Fibroblast of mammary gland (primary cell): Measurements from ENCODE around the gene TBX4.
"Not testable (repeated sequence)": the region's sequence is repeated elsewhere in the genome, so short reads cannot be mapped to it uniquely, and the experiment has no call there.

Experiments
- DNase-seq: peaks from one replicate; pipeline ENCODE4 v3.0.0-alpha.2; 2010; ENCODE audit warnings: low read depth
- H3K4me3 ChIP-seq: 2 replicates; pipeline ENCODE4 v1.5.1; 2011; ENCODE audit warnings: low read depth, mild to moderate bottlenecking, low read length, moderate library complexity; ENCODE audit not compliant: control insufficient read depth
- CTCF ChIP-seq: conservative IDR thresholded peaks from 2 replicates; pipeline ENCODE4 v1.5.1; 2011; ENCODE audit warnings: low read depth, low read length, inconsistent platforms; ENCODE audit not compliant: control insufficient read depth, insufficient read depth

TBX4 gene

GRCh38 chr17:61490540-61490975 is 38.3 kb downstream of the TBX4 start:
- DNase-seq, result peak; percentile 62
- no peak overlapping the region for H3K4me3 ChIP-seq
- no peak for TF ChIP-seq CTCF

- TF ChIP-seq CTCF, result no peak
- H3K4me3 ChIP-seq, result no peak overlapping the region
- no peak for DNase-seq
Observed at GRCh38 chr17:61491981-61492380, 39.8 kb downstream of the TBX4 start.

- DNase-seq, result peak; percentile 11
- no peak overlapping the region for H3K4me3 ChIP-seq
Observed at GRCh38 chr17:61492759-61493526, 40.7 kb downstream of the TBX4 start.

GRCh38 chr17:61493830-61494324 is 41.7 kb downstream of the TBX4 start:
- not testable (repeated sequence) for DNase-seq, H3K4me3 ChIP-seq

More at GRCh38 chr17:61492759-61493526, 40.7 kb downstream of the TBX4 start:
- TF ChIP-seq CTCF, result no peak

GRCh38 chr17:61494325-61495160 is 42.3 kb downstream of the TBX4 start:
- no peak for DNase-seq
- TF ChIP-seq CTCF, result no peak
- no peak overlapping the region for H3K4me3 ChIP-seq

GRCh38 chr17:61495161-61495857 is 43.1 kb downstream of the TBX4 start:
- DNase-seq, result peak; percentile 36
- no peak overlapping the region for H3K4me3 ChIP-seq
- TF ChIP-seq CTCF, result no peak
